K562 (cell line): ENCODE results near the gene FXYD1. TPM values are rescaled to one million over a fixed set of nuclear protein-coding genes. Genes with fewer than 3 reads are reported as not detected.
"Not testable (repeated sequence)": the region's sequence is repeated elsewhere in the genome, so short reads cannot be mapped to it uniquely, and the experiment has no call there.

Source experiments
- ATAC-seq: fragments of 200-7000 bp; cut with Tn5 transposase; 3 replicates; pipeline ENCODE4 v1.9.1; 2020; ENCODE audit warnings: moderate library complexity
- BruUV-seq: library from RNA; stranded (reverse); fragments of 400-500 nt; replicated peaks from 2 replicates; lab custom pipeline; 2021; lab: Mats Ljungman, UMichigan
- CTCF ChIA-PET: fragments of 300-600 bp; formaldehyde crosslinking; extraction: SDS; loops from one replicate; lab custom pipeline; 2021; ENCODE audit warnings: low intra/inter-chr PET ratio; lab: Yijun Ruan, JAX
- POLR2A ChIA-PET: fragments of 300-600, 350-650 bp; sonication (Branson Sonifier 250); formaldehyde crosslinking; extraction: SDS; loops from one replicate; lab custom pipeline; 2021; ENCODE audit warnings: antibody characterized with exemption, inconsistent platforms; lab: Yijun Ruan, JAX
- DNase-seq, 4 experiments: peaks; one replicate each; pipeline versions ENCODE4 v3.0.0 to v3.0.0-alpha.2; 2011 to 2018; ENCODE audit warnings: low spot score in 3 of 4, mixed read lengths in 3 of 4; ENCODE audit errors: extremely low read depth in 1 of 4
- FAIRE-seq: peaks from 2 replicates; lab custom pipeline; 2011; peaks lifted over from hg19 to GRCh38; lab: Jason Lieb, UNC
- H2AFZ ChIP-seq: 2 replicates; pipeline ENCODE4 v1.6.0; 2011; ENCODE audit warnings: low read depth, low read length, control low read depth, inconsistent platforms
- H3K27ac ChIP-seq: fragments of 200-600 bp; 3 replicates; pipeline ENCODE4 v1.8.0; 2011; ENCODE audit warnings: low read depth, mild to moderate bottlenecking, control low read depth, inconsistent platforms, low read length, moderate library complexity, mixed read lengths; ENCODE audit errors: extremely low read depth
- H3K27me3 ChIP-seq, 2 experiments: fragments of 300-600 bp in 1 of 2; 2 replicates in 1 of 2; 3 replicates in 1 of 2; pipeline versions ENCODE4 v1.6.0 to v1.8.0; 2011; ENCODE audit warnings: inconsistent platforms in 2 of 2, low read length in 2 of 2, mild to moderate bottlenecking in 1 of 2, mixed read lengths in 1 of 2, moderate library complexity in 1 of 2; ENCODE audit not compliant: control insufficient read depth in 2 of 2, insufficient read depth in 2 of 2
- H3K36me3 ChIP-seq: fragments of 300-600 bp; 3 replicates; pipeline ENCODE4 v1.8.0; 2011; ENCODE audit warnings: mild to moderate bottlenecking, low read length, inconsistent platforms; ENCODE audit not compliant: control insufficient read depth, insufficient read depth
- H3K4me1 ChIP-seq, 2 experiments: fragments of 200-600 bp in 1 of 2; replicated peaks in 1 of 2; 2 replicates in 1 of 2; 3 replicates in 1 of 2; pipeline versions ENCODE4 v1.5.1 to v1.8.0; 2011; ENCODE audit warnings: inconsistent platforms in 2 of 2, low read length in 2 of 2, mild to moderate bottlenecking in 1 of 2, mixed read lengths in 1 of 2, moderate library complexity in 1 of 2; ENCODE audit not compliant: control insufficient read depth in 2 of 2, insufficient read depth in 2 of 2
- H3K4me2 ChIP-seq: 2 replicates; pipeline ENCODE4 v1.6.1; 2011; ENCODE audit warnings: low read length, control low read depth, inconsistent platforms, mixed read lengths; ENCODE audit not compliant: insufficient read depth
- H3K4me3 ChIP-seq: fragments of 200-600 bp; sonication (generic), shearing (Covaris generic); 2 replicates; pipeline ENCODE4 v1.5.1; 2016; ENCODE audit warnings: control low read depth, inconsistent platforms
- H3K79me2 ChIP-seq: fragments of 200-600 bp; 3 replicates; pipeline ENCODE4 v1.8.0; 2011; ENCODE audit warnings: low read length, inconsistent platforms; ENCODE audit not compliant: control insufficient read depth, insufficient read depth
- H3K9ac ChIP-seq, 2 experiments: 2 replicates each; pipeline versions ENCODE4 v1.6.0 to v1.6.1; 2011; ENCODE audit warnings: low read depth in 2 of 2, low read length in 2 of 2, control low read depth in 1 of 2, inconsistent platforms in 1 of 2, mild to moderate bottlenecking in 1 of 2, mixed read lengths in 1 of 2; ENCODE audit not compliant: insufficient read depth in 1 of 2
- H3K9me1 ChIP-seq: one replicate; pipeline ENCODE4 v1.6.0; 2011; ENCODE audit warnings: inconsistent platforms, mild to moderate bottlenecking, low read length, moderate library complexity; ENCODE audit not compliant: control insufficient read depth, insufficient read depth
- H3K9me3 ChIP-seq: replicated peaks from 2 replicates; pipeline ENCODE4 v1.5.1; 2011; ENCODE audit warnings: low read depth, low read length, inconsistent platforms; ENCODE audit not compliant: control insufficient read depth, insufficient read depth
- H4K20me1 ChIP-seq: replicated peaks from 2 replicates; pipeline ENCODE4 v1.6.1; 2011; ENCODE audit warnings: low read length, inconsistent platforms, mixed read lengths; ENCODE audit not compliant: control insufficient read depth, insufficient read depth
- ZBTB33 ChIP-seq: sonication (generic); formaldehyde crosslinking; IDR thresholded peaks from 2 replicates; pipeline ENCODE4 v1.8.1; 2023; ENCODE audit warnings: mild to moderate bottlenecking, missing genetic modification reagents
- WGBS: fragments of 100-300 bp; shearing (Covaris generic); methylation state at CpG from one replicate; pipeline ENCODE4 v1.1.6; 2016; ENCODE audit warnings: low coverage, mixed read lengths; ENCODE audit not compliant: insufficient coverage; ENCODE audit errors: missing lambda C conversion rate; 5-methylcytosine and 5-hydroxymethylcytosine counted together
- in situ Hi-C: fragments of 300-500 bp; cut with MboI; formaldehyde crosslinking; loops from 4 replicates; pipeline ENCODE4 v1.15.0; 2018; ENCODE audit warnings: inconsistent platforms, mixed read lengths
- intact Hi-C: fragments of 100-400 bp; cut with micrococcal nuclease; formaldehyde crosslinking; loops from 2 replicates; pipeline ENCODE4 v1.14.2; 2022
- polyA plus RNA-seq, 8 experiments: library from polyadenylated mRNA; depleted of rRNA in 4 of 8; stranded (reverse) in 5 of 8; unstranded in 3 of 8; fragments of >200 nt; fragmentation: Nextera tagmentation in 2 of 8; fragmentation: Illumina TruSeq in 1 of 8; extraction: Ambion mirVana in 2 of 8; extraction: Trizol in 1 of 8; gene quantifications; 2 replicates each; pipeline versions ENCODE4 v1.2.1 to v1.2.3, GENCODE V29; 2011 to 2014; ENCODE audit warnings: inconsistent platforms in 1 of 8, missing spikeins in 1 of 8
- total RNA-seq, 7 experiments: library from RNA; depleted of rRNA in 6 of 7; stranded (reverse); fragments of >200 nt in 6 of 7; fragmentation: Illumina TruSeq in 2 of 7; extraction: Trizol in 2 of 7; gene quantifications; 2 replicates each; pipeline versions ENCODE4 v1.2.1 to v1.2.3, GENCODE V29; 2011 to 2021; ENCODE audit warnings: low replicate concordance in 1 of 7

Gene FXYD1
- total and polyA plus RNA-seq, 9 of the 15 experiments (the other 6 are each of a cell fraction or from before 2014, with no cell fraction given): 0.40 to 3.2 (median 1.8) TPM; not detected in 3

- CTCF ChIA-PET, BruUV-seq, H4K20me1 ChIP-seq, H3K9me1 ChIP-seq, H3K27ac ChIP-seq, H2AFZ ChIP-seq, H3K27me3 ChIP-seq, H3K4me3 ChIP-seq, H3K9me3 ChIP-seq, POLR2A ChIA-PET: not testable (repeated sequence)
- peaks cover 30% of the 10 kb centered on the region for H3K36me3 ChIP-seq
- WGBS: 89% methylated on average over 9 of the region's 10 CpGs
- peak overlapping the region; percentile 95 for H3K4me2 ChIP-seq
- TF ChIP-seq ZBTB33 (CRISPR knock-in tag): peak; percentile 41; the same call in 1 of the 2 replicates
- TF ChIP-seq, all 486 proteins: peak for 1; not testable (repeated sequence) for 485
- ATAC-seq, in situ Hi-C loops, DNase-seq, FAIRE-seq: not testable (repeated sequence)
- peaks cover 13 to 44% of the 10 kb centered on the region in 2 experiments; a peak in 4 of 5 replicates for H3K4me1 ChIP-seq
- intact Hi-C loops: loop anchor here (5.0 kb wide), 2 partner anchors 54 to 94 kb away; partner anchors contain the start of gene LSR
- H3K9ac ChIP-seq: peak overlapping the region in 1 of 2 experiments; percentile 96; a peak in 1 of 4 replicates
- peaks cover 50% of the 10 kb centered on the region for H3K79me2 ChIP-seq
Observed at GRCh38 chr19:35153129-35153522, 14.5 kb downstream of the FXYD1 start.
